ENCODE data around the gene DEPDC5. TPM values are rescaled to one million over a fixed set of nuclear protein-coding genes. Genes with fewer than 3 reads are reported as not detected.

DEPDC5 gene
- total RNA-seq, 2 experiments from 2014 or later: 43.0 to 77.1 TPM

DNA sequence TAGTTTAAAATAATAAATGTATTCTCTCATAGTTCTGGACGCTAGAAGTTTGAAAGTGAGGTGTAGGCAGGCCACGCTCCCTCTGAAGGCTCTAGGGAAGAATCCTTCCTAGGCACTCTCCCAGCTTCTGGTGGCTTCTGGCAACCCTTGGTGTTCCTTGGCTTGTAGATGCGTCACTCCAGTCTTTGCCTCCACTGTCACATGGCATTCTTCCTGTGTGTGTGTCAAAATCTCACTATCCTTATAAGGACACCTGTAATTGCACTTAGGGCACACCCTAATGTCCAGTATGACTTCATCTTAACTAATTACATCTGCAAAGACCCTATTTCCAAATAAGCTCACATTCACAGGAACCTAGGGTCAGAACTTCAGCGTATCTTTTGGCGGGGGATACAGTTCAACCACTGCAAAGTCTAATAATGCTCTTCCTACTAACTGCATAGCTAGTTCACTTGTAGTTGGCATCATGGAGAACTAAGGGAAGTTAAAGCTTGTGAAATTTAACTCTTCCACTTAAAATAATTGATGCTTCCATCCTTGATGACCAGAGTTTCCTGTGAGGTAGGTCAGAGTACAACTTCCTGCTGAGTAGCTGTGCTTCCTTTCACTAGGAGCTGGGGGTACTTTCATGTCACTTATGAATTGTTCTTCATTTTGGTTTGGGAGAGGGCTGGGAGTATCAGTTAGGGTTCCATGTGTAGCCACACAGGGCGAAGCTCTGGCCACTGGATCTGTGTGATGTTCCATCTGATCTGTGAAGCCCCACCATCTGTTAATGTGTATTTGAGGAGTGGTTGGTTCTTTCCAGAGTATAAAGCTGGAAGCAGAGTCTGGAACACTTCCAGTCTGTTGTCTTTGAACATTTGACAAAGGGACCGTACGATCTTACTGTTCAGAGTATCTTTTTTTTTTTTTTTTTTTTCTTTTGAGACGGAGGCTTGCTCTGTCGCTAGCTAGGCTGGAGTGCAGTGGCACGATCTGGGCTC lies 201.0 kb downstream of the DEPDC5 start:
- no peak for TF ChIP-seq EZH2phosphoT487 (IDR thresholded peaks at IDR 0.05; ENCODE audit: borderline replicate concordance, low read depth, low read length)
- TF ChIP-seq, protein P1, sequence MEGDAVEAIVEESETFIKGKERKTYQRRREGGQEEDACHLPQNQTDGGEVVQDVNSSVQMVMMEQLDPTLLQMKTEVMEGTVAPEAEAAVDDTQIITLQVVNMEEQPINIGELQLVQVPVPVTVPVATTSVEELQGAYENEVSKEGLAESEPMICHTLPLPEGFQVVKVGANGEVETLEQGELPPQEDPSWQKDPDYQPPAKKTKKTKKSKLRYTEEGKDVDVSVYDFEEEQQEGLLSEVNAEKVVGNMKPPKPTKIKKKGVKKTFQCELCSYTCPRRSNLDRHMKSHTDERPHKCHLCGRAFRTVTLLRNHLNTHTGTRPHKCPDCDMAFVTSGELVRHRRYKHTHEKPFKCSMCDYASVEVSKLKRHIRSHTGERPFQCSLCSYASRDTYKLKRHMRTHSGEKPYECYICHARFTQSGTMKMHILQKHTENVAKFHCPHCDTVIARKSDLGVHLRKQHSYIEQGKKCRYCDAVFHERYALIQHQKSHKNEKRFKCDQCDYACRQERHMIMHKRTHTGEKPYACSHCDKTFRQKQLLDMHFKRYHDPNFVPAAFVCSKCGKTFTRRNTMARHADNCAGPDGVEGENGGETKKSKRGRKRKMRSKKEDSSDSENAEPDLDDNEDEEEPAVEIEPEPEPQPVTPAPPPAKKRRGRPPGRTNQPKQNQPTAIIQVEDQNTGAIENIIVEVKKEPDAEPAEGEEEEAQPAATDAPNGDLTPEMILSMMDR (conservative IDR thresholded peaks at IDR 0.05; ENCODE audit: low read length): no peak
- ChIA-PET CTCF (ENCODE audit: unreplicated experiment) (interaction anchor here (0.7 kb wide), 1 partner anchor 7 kb away, joined by 3 read pairs; no protein-coding TSS in a partner anchor), POLR2A (interaction anchor here (0.7 kb wide), 1 partner anchor 65 kb away, joined by 4 read pairs; no protein-coding TSS in a partner anchor)
- no peak overlapping the region for H3K4me3 ChIP-seq (ENCODE audit: low read depth, low read length, poor library complexity, severe bottlenecking)
- no peak overlapping the region for H3K27ac ChIP-seq (ENCODE audit: low read depth, low read length, poor library complexity, severe bottlenecking)
- no peaks in the 10 kb centered on the region for H3K9me3 ChIP-seq (ENCODE audit: low read length)
- H3K4me2 ChIP-seq (ENCODE audit: low read length): no peak overlapping the region
- no TSS peak for BruUV-seq (replicated peaks)
- no peak overlapping the region for H2AFZ ChIP-seq (ENCODE audit: low read length)
- DNase-seq (ENCODE audit: low spot score): no peak
- peaks cover 45% of the 10 kb centered on the region for H4K20me1 ChIP-seq (ENCODE audit: insufficient read depth, low read length)
- peaks cover 64% of the 10 kb centered on the region for H3K79me2 ChIP-seq (ENCODE audit: insufficient read depth, low read depth, low read length)
- H3K36me3 ChIP-seq (ENCODE audit: insufficient read depth, low read length): peaks cover 91% of the 10 kb centered on the region
- H3K4me1 ChIP-seq (ENCODE audit: insufficient read depth, low read length, poor library complexity, severe bottlenecking): peaks cover 7% of the 10 kb centered on the region
- H3K9me2 ChIP-seq (ENCODE audit: insufficient read depth, low read length): no peaks in the 10 kb centered on the region
- intact Hi-C loops (cut with micrococcal nuclease; ENCODE audit: unreplicated experiment): no loop called here

DNA sequence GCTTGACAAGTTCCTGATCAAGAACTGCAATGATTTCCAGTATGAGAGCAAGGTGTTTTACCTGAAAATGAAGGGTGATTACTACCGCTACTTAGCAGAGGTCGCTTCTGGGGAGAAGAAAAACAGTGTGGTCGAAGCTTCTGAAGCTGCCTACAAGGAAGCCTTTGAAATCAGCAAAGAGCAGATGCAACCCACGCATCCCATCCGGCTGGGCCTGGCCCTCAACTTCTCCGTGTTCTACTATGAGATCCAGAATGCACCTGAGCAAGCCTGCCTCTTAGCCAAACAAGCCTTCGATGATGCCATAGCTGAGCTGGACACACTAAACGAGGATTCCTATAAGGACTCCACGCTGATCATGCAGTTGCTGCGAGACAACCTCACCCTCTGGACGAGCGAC lies 202.5 kb downstream of the DEPDC5 start:
- no peak overlapping the region for H3K4me2 ChIP-seq (ENCODE audit: low read length)
- peaks cover 76% of the 10 kb centered on the region for H3K36me3 ChIP-seq (ENCODE audit: insufficient read depth, low read length)
- intact Hi-C loops (cut with micrococcal nuclease; ENCODE audit: unreplicated experiment): no loop called here
- no peak for DNase-seq (ENCODE audit: low spot score)
- H4K20me1 ChIP-seq (ENCODE audit: insufficient read depth, low read length): peaks cover 37% of the 10 kb centered on the region
- CTCF ChIA-PET (ENCODE audit: unreplicated experiment): no interaction called here
- peaks cover 7% of the 10 kb centered on the region for H3K4me1 ChIP-seq (ENCODE audit: insufficient read depth, low read length, poor library complexity, severe bottlenecking)
- peaks cover 49% of the 10 kb centered on the region for H3K79me2 ChIP-seq (ENCODE audit: insufficient read depth, low read depth, low read length)
- no peaks in the 10 kb centered on the region for H3K9me2 ChIP-seq (ENCODE audit: insufficient read depth, low read length)
- POLR2A ChIA-PET: no interaction called here
- H3K27ac ChIP-seq (ENCODE audit: low read depth, low read length, poor library complexity, severe bottlenecking): no peak overlapping the region
- TF ChIP-seq EZH2phosphoT487 (IDR thresholded peaks at IDR 0.05; ENCODE audit: borderline replicate concordance, low read depth, low read length): no peak
- TF ChIP-seq, protein P1 (conservative IDR thresholded peaks at IDR 0.05; ENCODE audit: low read length): no peak
- no TSS peak for BruUV-seq (replicated peaks)
- no peak overlapping the region for H2AFZ ChIP-seq (ENCODE audit: low read length)
- H3K4me3 ChIP-seq (ENCODE audit: low read depth, low read length, poor library complexity, severe bottlenecking): no peak overlapping the region
- no peaks in the 10 kb centered on the region for H3K9me3 ChIP-seq (ENCODE audit: low read length)

Small RNA genes lying within 50 kb of the gene (small RNA-seq; reads per million reads assigned to genes)
- not detected for gene RN7SL20P

Other genes with a start within 250 kb of the DEPDC5 start
- 21.5 and 25.7 TPM in 2 replicates for gene PISD, start 91.8 kb upstream of the DEPDC5 start, total RNA-seq (2014; rRNA removed; shearing (Covaris generic))
- 39.4 and 51.9 TPM in 2 replicates for gene PISD, start 91.8 kb upstream of the DEPDC5 start, total RNA-seq (2022)
- gene PRR14L, start 3.9 kb upstream of the DEPDC5 start, total RNA-seq (2014; rRNA removed; shearing (Covaris generic)): 15.9 and 21.9 TPM in 2 replicates
- gene PRR14L, start 3.9 kb upstream of the DEPDC5 start, total RNA-seq (2022): 51.1 and 52.8 TPM in 2 replicates
- gene YWHAH, start 190.5 kb downstream of the DEPDC5 start, total RNA-seq (2014; rRNA removed; shearing (Covaris generic)): 103 and 113 TPM in 2 replicates
- 145 and 155 TPM in 2 replicates for gene YWHAH, start 190.5 kb downstream of the DEPDC5 start, total RNA-seq (2022)